GM21423 (cell line): ENCODE data around the gene M1AP.
A peak's percentile ranks its signal among the peaks of the same experiment; 100 is the strongest.
"Not testable (repeated sequence)": the region's sequence is repeated elsewhere in the genome, so short reads cannot be mapped to it uniquely, and the experiment has no call there.

ENCODE experiments used
- ATAC-seq: cut with Tn5 transposase; IDR thresholded peaks from one replicate; pipeline ENCODE4 v1.9.1; 2021; ENCODE audit warnings: mild to moderate bottlenecking, moderate library complexity; ENCODE audit not compliant: unreplicated experiment

M1AP gene

DNA sequence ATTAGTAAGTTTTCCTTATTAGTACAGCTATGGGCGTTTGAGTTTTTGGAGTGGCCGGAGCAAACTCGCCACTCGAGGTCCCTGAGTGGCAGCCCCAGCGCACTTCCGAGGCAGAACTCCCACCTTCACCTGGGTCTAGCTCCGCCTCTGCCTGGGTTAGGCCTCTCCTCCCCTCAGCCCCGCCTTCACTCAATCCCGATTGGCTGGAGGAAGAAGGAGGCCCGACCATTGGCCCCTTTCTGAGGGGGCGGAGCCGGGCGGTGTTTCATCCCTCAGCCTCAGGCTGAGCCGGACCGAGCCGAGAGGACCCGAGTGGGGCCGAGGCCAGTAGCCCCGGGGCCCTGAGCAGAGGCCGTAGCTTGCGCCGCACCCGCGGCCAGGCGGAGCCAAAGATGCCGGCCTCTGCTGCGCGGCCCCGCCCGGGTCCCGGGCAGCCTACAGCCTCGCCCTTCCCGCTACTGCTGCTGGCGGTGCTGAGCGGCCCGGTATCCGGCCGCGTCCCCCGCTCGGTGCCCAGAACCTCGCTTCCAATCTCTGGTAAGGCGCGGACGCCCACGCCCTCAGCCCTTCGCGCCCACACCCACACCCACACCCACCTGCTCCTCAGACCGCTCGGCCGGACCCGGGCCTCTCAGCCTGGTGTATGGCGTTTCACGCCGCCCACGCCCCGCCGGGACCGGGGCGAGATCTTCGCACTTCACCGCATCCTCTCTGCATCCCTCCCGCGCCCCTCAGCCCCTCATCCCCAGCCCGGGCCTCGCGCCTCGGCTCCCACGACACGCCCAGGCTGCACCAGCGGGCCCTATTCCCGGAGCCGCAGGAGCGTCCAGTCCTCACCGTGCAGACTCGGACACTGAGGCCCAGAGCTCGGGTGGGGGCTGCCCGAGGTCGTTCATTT, 6.1 kb upstream of the M1AP start, which contains the start of gene SEMA4F:
TSS of gene SEMA4F (plus strand) at position 263 of the 898 bp plus-strand sequence. CDS start at position 393, 130 bp downstream.
- ATAC-seq = peak; percentile 100

DNA sequence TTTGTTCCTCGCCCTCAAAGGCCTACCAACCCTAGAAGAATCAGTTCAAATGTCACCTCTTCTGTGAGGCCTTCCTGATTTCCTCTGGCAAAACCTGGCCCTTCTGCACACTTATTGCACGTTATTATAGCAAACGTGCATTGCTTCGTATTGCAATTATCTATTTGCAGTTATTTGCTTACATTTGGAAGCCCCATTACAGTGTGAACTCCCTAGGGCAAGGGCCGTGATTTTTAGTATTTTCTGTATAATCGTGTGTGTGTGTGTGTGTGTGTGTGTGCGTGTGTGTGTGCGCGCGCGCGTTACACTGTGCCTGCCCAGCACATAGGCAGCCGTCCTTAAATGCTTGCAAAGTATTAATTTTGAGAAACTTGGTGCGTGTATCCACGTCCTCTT, 5.5 kb upstream of the M1AP start:
- peak; percentile 13 for ATAC-seq

DNA sequence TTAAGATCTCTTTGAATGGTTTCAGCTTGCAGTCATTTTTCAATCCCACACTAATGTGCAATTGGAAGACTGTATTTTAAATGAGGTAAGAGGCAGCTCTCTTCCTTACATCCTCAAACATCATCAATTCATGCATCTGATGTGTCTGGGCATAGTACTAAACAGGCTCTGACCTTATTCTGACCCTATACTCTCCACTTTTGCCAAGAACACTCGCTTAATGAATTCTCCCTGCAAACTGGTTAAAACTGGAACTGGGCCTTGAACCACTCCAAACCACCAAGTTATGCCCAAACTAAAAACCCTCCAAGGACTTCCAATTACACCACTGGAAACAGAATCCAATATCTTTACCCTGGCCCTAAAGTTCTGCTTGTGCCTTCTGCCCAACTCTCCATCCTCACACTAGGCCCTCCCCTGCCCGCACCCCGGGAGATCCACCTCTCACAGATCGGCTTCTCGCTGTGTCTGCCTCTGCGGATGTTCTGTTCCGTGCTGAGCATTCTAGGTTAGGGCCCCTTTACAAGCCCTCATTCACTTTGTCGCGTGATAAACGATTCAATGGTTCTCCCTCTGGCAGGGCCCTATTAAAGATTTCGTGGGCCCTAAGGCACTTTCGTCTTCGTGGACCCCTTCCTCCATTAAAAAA, 1.2 kb downstream of the M1AP start:
- no peak for ATAC-seq

DNA sequence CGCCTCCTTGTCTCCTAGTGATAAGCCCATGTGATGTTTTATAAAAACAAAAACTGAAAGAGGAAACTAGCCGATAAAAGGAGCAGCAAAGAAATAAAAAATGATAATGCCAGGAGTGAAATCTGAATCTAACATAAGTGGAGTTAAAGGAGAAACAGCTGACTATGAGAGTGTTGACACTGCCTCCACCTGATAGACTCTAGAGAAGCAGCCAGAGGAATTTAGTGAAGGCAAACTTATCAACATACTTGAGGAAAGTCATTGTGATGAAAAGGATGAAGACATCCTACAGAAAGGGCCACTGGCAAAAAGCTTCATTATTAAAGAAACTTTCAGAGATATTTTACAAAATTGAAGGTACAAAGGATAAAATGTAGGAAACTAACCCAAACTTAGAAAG, 1.9 kb downstream of the M1AP start:
- no peak for ATAC-seq

DNA sequence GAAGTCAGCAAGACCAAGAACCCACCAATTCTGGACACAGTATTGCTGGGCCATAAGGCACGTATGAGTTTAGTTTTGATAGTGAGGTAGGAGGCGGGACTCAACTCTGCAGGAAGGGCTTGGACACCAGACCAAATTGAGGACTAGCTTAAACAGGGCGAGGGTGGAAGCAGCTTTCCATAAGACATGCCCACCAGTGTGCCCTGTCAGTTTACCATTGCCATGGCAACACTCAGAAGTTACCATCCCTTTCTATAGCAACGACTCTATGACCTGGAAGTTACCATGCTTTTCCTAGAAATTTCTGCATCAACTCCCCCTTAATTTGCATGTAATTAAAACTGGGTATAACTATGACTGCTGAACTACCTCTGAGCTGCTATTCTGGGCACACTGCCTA, 2.8 kb downstream of the M1AP start:
- no peak for ATAC-seq

DNA sequence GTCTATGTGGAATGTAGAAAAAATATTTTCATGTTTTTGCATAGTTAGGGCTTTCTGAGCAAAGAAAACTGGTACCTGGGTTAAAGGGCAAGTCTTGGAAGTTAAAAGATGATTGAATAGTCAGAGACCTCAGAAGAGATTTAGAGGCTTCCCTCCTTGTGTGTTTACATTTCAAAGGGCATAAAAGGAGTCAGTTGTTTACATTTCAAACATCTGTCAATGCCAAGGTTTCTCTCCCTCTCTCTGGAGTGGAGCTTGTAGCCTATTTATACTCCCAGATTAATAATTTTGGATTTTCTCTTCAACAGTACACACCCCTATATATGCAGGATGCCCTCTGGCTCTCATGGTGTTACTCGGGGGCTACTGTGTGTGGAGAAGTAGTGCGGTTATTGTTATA, 8.6 kb downstream of the M1AP start:
- no peak for ATAC-seq

DNA sequence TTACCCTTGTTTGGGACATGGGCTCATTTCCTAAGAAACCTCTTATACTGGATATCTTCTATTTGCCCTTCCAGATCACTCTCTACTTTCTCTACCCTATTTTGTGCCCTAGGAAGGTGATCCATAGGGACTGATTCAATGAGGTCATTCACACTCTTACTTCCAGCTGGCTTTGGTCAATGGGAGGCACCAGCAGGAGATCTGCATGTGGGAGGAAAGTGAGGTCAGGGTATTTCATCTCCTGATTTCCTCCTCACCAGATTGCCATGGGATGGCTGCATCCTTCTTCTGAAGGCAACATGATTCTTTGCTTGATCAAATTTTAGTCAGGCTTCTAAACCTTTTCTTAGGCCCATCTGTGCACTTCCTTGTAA, 15.2 kb downstream of the M1AP start:
- ATAC-seq = no peak

DNA sequence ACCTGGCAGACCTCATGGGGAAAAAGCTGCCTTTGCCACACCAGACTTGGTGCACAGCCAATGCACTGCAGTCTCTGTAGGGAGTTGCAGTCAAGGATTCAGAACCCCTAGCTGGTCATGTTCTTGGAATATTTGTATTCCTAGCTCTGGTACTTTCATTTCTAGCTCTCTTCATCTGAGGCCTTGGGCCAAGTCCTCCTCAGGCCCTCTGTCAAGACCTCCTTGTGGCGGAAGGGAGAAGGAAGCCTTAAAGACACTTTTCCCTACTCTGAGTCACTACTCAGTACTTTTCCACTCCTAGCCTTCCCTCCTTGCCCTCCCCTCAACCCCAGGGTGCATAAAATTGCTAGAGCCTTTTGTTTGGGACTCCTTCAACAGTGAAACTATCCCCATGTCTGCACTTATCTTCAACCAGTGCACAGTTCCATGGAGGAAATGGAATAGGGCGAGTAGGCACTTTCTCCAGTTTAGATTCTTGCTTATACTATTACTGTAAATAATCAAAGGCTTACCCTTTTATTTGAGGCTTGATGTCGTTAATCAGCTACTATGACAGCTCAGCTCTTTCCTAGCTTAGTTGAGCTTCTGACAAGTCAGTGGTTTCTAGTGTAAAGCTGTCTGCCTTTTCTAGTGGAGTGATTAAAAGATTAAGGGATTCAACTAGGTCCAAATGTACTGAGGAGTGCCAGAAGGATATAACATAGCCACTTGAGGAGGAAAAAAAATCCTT, 15.8 kb downstream of the M1AP start:
- ATAC-seq = no peak

DNA sequence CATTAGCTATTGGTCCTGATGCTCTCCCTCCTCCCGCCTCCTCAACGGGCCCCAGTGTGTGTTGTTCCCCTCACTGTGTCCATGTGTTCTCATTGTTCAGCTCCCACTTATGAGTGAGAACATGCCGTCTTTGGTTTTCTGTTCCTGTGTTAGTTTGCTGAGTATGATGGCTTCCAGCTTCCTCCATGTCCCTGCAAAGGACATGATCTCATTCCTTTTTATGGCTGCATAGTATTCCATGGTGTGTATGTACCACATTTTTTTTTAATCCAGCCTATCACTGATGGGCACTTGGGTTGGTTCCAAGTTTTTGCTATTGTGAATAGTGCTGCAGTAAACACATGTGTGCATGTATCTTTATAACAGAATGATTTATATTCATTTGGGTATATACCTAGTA, 17.7 kb downstream of the M1AP start:
- not testable (repeated sequence) for ATAC-seq

DNA sequence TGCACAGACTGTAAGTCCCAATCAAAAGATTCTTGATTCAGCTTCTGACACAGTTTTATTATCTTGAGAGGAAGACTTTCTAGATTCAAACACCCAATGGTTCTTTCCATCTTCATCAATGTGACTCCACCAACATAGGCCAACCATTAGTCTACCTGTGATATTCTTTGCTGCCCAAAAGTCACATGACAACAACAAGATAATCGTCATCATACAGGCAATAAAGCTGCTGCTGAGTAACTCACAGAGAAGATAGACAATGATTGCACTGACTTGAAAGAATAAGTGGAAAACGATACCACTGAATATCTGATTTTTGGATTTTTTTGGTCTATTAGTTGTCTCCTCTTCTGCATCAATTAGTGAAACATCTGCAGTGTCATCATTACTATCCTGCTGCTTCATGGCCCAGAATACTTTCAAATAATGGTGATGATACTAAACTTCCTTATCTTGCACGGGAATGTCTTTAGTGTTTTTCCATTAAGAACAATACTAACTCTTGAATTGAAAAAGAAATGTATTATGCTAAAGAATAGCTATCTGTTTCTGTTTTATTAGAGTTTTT, 19.5 kb downstream of the M1AP start:
- no peak for ATAC-seq

DNA sequence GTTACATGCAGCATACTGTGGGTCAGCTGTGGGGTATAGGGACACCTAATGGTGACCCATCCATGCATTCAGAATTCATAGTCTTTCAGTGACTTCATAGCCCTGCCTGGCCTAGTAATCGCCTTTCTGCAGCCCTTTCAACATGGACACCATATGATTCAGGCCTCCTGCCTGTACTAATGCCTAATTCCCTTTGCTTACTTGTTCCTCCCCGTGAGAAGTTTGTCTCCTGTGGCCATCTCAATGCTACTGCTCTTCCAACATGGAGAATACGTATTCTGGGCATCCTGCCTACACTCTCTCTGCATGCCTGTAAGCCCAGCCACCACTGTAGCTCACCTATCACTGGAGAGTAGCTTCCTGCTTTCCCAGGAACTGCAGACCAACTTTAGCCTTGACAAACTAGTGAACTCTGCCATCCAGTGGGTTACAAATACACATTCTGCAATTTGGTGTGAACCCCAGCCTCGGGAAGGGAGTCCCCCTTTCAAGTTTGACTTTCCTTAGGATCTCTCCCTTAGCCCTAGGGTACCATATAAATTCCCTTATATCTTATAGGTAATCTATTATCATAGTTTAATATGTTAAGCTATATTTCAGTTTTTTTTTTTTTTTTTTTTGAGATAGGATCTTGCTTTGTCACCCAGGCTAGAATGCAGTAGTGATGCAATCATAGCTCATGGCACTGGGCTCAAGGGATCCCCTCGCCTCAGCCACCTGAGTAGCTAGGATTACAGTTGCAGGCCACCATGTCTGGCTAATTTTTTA, 22.3 kb downstream of the M1AP start:
- ATAC-seq = no peak

DNA sequence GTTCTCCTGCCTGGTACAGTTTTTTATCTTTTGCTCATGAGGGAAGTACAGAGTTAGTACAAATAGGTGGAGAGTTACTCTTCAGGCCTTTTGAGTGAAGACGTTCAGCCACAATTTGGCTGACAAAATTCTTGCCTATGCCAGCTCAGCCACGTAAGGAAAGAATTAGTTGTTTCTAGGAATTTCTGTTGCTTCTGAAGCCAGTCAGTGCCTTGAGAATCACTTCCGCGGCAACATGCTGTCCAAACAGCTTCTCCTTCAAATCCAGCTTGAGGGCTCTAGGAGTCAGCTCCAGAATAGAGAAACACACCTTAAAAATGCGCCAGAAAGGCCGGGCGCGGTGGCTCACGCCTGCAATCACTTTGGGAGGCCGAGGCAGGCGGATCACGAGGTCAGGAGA, 27.5 kb downstream of the M1AP start:
- ATAC-seq = no peak

DNA sequence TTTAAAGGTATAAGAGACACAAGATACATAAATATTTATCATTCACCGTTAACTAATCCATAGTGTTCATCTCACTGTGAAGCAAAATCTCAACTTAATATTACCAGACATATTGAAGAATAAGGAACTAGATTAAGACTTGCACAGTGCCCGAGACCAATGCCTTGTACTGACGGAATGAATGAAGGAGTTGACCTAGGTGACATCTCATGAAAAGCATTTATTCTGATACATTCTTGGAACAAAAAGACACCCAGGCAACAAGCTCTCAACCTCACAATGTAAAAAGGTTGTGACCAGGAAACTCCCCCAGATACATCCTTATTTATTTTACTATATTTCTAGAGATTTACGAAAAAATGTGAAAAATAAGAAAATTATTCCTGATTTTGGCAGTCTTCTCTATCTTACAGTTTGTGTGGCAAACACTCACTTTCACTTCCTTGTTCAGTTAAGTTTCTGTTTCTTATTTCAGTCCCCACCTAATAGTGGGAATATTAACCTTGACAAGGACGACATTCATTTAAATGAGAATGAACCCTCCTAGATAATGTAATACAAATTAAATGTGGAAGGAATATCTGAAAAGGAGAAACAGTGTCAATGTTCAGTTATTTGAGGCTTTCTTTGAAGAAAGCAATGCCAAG, 28.4 kb downstream of the M1AP start:
- no peak for ATAC-seq

DNA sequence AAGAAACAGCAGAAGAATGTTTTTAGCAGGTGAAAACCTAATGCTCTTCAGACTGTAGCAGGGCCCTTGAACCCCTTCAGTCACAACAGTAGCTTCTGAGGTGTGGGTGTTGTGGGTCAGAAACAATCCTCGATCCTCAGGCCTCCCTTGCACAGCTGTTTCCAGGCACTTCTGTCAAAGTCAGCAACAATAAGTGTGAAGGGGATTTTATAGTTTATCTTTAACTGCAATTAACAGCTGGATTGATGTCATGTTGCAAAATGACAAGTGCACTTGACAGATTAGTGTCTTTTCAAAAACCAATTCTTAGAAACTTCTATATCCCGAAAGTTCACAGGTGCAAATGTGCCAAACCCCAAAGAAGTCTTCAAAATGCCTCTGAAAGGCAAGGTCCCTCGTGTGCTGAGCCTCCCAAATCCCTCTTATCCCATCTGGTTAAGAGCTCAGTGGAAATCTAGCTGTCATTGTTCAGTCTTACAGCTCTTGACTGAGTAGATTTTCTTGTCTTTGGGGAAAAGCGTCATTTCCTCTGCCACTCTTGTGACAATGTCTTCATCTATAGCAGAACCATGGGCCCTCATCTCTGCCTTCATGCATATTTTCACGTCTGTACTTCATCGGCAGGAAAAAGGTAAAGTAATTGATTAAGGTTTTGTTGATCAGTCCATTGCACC, 29.6 kb downstream of the M1AP start:
- no peak for ATAC-seq

DNA sequence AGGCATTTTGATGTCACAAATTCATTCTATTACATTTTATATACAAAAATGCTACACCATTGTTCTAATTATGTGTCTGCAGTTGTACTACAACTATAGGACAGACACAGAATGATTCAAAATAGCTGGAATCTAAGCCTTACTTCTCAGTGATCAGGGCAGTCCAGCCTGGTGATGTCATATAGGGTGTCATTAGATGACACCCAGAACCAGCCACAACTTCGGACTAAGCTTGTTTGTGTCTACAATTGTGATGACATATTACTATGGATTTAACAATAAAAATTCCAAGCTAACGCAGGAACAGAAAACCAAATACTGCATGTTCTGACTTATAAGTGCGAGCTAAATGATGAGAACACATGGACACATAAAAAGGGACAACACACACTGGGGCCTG, 31.0 kb downstream of the M1AP start:
- ATAC-seq = no peak

DNA sequence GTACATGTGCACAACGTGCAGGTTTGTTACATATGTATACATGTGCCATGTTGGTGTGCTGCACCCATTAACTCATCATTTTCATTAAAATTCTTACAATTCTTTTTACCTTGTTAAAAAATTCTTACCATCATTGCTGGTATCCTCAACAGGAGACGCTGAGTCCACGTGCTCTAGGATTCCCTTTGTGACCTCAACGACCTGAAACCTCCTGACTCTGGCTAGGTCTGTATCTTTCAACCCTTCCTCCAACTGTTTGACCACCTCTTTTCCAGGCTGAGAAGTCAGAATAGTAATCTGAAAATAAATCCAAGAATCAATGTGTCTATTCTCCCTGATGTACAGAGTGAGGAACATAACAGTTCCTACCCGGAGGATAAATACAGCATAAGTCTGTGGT, 41.2 kb downstream of the M1AP start:
- ATAC-seq = no peak

DNA sequence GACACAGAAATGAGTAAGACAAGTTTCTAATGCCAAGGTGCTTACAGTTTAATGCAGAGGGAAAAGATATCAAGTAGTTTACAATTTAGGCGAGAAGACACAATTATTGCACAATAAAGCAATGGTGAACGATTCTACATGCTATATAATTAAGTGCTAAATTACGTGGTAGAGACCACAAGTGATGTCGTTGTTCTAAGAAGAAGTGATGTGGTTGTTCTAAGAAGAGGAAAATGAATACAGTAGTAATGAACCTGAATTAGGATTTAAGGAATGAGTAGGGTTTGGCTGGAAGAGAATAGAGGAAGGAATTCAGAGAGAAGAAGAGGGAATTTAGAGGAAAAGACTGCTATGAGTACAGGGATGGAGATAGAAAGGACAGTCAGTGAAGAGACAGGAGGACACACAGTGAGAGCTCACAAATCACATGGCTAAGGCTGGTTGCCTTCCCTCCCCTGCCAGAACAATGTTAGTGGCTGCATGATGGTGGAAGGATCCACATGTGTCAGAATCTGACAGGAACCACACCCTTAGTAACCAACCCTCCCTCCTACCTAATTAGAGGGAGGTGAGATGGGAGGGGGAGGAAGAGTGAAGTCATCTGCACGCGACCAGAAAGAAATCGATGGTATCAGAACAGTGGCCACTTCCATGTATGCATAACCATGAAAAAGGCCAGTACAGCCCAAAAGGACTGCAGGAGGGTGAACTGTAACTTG, 44.7 kb downstream of the M1AP start:
- ATAC-seq = no peak

DNA sequence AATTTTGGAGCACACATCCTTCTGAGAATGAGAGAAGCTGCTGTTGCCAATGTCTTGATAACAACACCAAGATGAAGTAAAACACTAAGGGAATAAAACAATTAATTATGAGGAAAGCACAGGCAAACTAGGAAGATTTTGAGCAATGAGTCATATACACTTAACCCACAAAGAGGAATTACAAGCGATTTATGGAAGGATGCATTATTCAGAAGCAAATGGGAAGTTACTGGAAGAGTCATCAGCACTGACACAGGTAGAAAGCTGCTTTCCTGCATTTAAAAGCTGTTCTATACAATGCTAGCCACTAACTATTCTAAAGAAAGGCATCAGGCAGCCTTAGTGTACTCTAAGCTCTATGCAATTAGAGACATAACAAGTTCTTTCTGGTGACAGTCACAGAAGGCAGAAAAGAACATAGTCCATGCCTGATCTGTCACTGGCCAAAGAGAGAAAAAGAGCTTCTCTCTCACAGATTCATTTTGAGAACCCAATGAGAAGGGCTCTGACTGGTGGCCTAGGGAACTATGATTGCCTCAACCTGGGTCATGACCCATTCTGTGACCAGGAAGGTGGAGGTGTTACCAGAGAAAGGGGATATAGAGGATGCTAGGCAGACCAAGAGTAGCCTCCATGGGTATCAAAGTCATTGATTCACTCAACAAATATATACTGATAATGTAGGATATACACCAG, 45.4 kb downstream of the M1AP start:
- ATAC-seq = no peak
